ENCODE data around the gene FBXO2. TPM values are rescaled to one million over a fixed set of nuclear protein-coding genes. Genes with fewer than 3 reads are reported as not detected.

FBXO2 gene
- total RNA-seq, 1 experiment from 2014 or later: 81.1 TPM

DNA sequence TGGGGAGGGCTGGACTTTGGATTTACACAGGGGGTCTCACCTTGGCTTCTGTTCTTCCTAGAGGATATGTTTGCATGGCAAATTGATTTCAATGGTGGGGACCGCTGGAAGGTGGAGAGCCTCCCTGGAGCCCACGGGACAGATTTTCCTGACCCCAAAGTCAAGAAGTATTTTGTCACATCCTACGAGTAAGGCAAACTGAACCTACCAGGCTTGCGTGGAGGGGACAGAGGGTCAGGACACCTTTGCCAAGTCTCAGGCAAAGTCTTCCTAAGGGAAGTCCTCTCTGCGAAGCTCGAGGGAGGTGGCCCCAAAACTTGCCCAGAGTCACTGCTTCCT, 16.9 kb upstream of the FBXO2 start:
- no peaks in the 10 kb centered on the region for H3K9me3 ChIP-seq (ENCODE audit: control insufficient read depth in 1 of 2, insufficient read depth in 1 of 2, low read depth in 1 of 2, low read length in 2 of 2)
- no peak for DNase-seq (ENCODE audit: low read depth, low spot score)
- no peak overlapping the region for H2AFZ ChIP-seq (ENCODE audit: low read depth, low read length, poor library complexity, severe bottlenecking)
- intact Hi-C loops (cut with micrococcal nuclease): no loop called here
- no peak overlapping the region for H3K4me3 ChIP-seq (replicated peaks in 1 of 2; ENCODE audit: low read depth in 1 of 2, low read length in 2 of 2)
- H3K79me2 ChIP-seq (ENCODE audit: insufficient read depth, low read length): no peaks in the 10 kb centered on the region
- TF ChIP-seq ELF1 (IDR thresholded peaks at IDR 0.05; ENCODE audit: borderline replicate concordance, low read depth): no peak
- no peak for TF ChIP-seq EZH2phosphoT487 (IDR thresholded peaks at IDR 0.05; ENCODE audit: borderline replicate concordance)
- no peak for TF ChIP-seq TCF7L2 (IDR thresholded peaks at IDR 0.05; ENCODE audit: borderline replicate concordance, extremely low read depth, insufficient read depth, insufficient read length)
- TF ChIP-seq, protein P1, sequence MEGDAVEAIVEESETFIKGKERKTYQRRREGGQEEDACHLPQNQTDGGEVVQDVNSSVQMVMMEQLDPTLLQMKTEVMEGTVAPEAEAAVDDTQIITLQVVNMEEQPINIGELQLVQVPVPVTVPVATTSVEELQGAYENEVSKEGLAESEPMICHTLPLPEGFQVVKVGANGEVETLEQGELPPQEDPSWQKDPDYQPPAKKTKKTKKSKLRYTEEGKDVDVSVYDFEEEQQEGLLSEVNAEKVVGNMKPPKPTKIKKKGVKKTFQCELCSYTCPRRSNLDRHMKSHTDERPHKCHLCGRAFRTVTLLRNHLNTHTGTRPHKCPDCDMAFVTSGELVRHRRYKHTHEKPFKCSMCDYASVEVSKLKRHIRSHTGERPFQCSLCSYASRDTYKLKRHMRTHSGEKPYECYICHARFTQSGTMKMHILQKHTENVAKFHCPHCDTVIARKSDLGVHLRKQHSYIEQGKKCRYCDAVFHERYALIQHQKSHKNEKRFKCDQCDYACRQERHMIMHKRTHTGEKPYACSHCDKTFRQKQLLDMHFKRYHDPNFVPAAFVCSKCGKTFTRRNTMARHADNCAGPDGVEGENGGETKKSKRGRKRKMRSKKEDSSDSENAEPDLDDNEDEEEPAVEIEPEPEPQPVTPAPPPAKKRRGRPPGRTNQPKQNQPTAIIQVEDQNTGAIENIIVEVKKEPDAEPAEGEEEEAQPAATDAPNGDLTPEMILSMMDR (IDR thresholded peaks at IDR 0.05 in 2 of 3, conservative IDR thresholded peaks at IDR 0.05 in 1 of 3; ENCODE audit: borderline replicate concordance in 1 of 3, insufficient read depth in 1 of 3, low read depth in 2 of 3, low read length in 2 of 3): no peak
- no peak for TF ChIP-seq EZH2 (IDR thresholded peaks at IDR 0.05)
- no peak for TF ChIP-seq CEBPB (IDR thresholded peaks at IDR 0.05; ENCODE audit: low read depth)
- TF ChIP-seq, protein P2, sequence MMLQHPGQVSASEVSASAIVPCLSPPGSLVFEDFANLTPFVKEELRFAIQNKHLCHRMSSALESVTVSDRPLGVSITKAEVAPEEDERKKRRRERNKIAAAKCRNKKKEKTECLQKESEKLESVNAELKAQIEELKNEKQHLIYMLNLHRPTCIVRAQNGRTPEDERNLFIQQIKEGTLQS (IDR thresholded peaks at IDR 0.05): no peak
- no peak for TF ChIP-seq POLR2AphosphoS5 (IDR thresholded peaks at IDR 0.05; ENCODE audit: low read depth, low read length)
- no peak overlapping the region for H3K4me2 ChIP-seq (ENCODE audit: low read length)
- no peak for ATAC-seq
- H3K9ac ChIP-seq (ENCODE audit: low read length): no peak overlapping the region
- no TSS peak for BruUV-seq (replicated peaks)
- H3K27ac ChIP-seq (ENCODE audit: low read depth, low read length): no peak overlapping the region
- ChIA-PET POLR2A (interaction anchor here (1.0 kb wide), 1 partner anchor 18 kb away, joined by 3 read pairs; no protein-coding TSS in a partner anchor), RAD21 (ENCODE audit: low non-redundant PET in 1 of 2, low total read pairs in 2 of 2, uncharacterized antibody in 2 of 2, unreplicated experiment in 2 of 2) (no interaction called here), CTCF (no interaction called here)
- peaks cover 17 to 19% of the 10 kb centered on the region in 2 experiments; a peak in 3 of 4 replicates for H3K36me3 ChIP-seq (ENCODE audit: control insufficient read depth in 1 of 2, insufficient read depth in 2 of 2, low read length in 2 of 2)
- H3K9me2 ChIP-seq (ENCODE audit: insufficient read depth): no peaks in the 10 kb centered on the region
- no peaks in the 10 kb centered on the region for H4K20me1 ChIP-seq (ENCODE audit: insufficient read depth)
- no peaks in the 10 kb centered on the region for H3K4me1 ChIP-seq (ENCODE audit: control insufficient read depth in 1 of 2, insufficient read depth in 2 of 2, low read length in 2 of 2)
- H3K27me3 ChIP-seq (ENCODE audit: insufficient read depth, low read length): no peaks in the 10 kb centered on the region
